SU-DHL-6 (cell line): ENCODE data around the gene LRWD1.

Experiments
- CTCF ChIP-seq: fragments of 200-600 bp; sonication (generic); IDR thresholded peaks from one replicate; pipeline ENCODE4 v1.5.1; 2017; ENCODE audit warnings: antibody characterized with exemption, mild to moderate bottlenecking, low read length, moderate library complexity; ENCODE audit not compliant: insufficient read depth, poor library complexity, severe bottlenecking
- EZH2phosphoT487 ChIP-seq: fragments of 200-600 bp; sonication (generic), shearing (Covaris generic); conservative IDR thresholded peaks from 2 replicates; pipeline ENCODE4 v1.6.1; 2018; ENCODE audit warnings: mild to moderate bottlenecking, antibody characterized with exemption, low read length, moderate library complexity, mixed read lengths

DNA sequence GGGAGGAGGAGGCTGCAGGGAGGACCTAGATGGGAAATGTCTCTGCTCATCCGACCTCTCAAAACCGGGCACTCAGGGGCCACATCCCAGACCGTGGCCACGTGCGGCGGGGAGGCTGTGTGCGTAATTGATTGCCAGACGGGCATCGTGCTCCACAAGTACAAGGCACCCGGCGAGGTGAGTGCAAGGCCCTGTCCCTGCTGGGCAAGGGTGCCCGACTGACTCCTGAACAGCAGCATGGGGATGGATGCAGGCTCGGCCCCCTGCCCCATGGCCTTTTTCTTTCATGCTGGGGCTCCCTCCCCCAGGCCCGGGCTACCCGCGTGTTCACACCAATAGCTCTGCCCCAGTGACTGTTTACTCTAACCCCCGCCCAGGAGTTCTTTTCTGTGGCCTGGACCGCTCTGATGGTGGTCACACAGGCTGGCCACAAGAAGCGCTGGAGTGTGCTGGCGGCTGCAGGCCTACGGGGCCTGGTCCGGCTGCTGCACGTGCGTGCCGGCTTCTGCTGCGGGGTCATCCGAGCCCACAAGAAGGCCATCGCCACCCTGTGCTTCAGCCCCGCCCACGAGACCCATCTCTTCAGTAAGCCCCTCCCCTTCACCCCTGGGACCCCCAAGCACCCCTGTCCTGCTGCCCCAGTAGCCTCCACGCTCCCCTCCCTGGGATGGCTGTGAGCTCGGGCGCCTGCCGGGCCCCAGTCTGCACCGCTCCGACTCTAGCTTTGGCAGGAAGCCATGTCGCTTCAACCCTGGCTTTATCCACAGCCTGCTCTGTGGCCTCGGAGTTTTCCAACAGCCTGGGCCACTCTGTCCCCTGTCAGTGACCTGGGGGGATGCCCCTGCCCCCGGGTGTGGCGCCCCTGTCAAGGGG, 3.9 kb downstream of the LRWD1 start:
- TF ChIP-seq CTCF (no peak), EZH2phosphoT487 (no peak)
